GM19397 (cell line): Measurements from ENCODE around the gene PLA2G4A.

Experiments used
- ATAC-seq: cut with Tn5 transposase; IDR thresholded peaks from one replicate; pipeline ENCODE4 v1.9.1; 2021; ENCODE audit warnings: mild to moderate bottlenecking, moderate library complexity; ENCODE audit not compliant: unreplicated experiment

PLA2G4A gene

DNA sequence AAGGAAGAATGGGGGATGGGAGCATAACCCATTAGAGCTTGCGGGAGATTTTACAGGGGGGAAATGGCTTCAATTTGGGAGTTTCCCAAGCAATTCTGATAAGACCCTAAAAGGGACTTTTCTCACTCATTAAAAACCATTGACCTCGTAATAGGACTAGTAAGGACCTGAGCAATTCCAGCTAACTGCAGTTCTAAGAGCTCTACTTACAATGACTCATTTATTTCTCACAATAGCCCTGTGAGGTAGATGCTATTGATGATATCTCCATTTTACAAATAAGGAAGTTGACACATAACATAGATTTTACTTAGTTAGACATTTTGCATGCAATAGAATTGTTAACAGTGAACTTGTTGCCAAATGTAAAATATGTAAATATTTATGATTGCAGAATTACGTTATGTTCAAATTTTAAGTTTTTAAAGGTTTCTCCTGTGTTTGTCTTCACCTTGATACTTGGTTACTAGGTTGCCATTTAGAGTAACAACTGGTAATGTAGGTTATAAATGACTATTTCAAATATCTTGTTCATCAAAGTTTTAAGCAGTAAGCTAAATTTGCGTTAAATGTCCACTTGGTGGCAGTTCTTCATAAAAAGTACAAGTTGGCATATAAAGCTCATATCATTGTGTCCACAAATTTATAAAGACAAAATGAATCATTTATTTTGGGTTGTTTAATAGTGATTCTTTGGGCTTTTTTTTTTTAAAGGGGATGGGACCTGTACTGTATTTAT, 182.0 kb downstream of the PLA2G4A start:
- no peak for ATAC-seq

DNA sequence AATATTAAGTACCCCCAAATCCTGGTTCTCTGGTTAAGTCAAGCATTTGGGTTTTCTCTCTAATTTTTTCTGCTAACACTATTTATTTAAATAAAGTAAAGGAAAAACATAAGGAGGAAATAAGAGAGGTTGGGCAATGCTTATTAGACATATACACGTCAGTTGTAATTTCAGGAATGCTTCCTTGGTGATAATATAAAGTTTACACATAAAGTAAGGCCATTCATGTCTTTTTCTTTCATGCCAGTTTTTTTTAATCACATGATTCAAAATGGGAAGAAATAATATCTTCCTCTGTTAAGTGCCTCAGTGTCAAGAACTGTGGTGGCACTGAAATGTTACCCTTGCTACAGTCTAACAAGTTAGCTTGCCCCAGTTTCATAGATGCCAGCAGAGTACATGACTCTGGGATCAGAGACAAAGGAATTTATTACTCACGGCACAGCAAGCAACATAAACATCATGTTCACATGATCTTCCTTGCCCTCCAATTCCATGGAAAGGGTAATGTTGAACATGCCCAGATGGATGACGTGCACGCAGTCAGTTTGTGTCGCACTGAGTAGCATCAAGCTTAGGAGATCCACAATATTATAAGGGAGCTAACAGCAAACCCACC, 184.9 kb downstream of the PLA2G4A start:
- ATAC-seq: no peak

DNA sequence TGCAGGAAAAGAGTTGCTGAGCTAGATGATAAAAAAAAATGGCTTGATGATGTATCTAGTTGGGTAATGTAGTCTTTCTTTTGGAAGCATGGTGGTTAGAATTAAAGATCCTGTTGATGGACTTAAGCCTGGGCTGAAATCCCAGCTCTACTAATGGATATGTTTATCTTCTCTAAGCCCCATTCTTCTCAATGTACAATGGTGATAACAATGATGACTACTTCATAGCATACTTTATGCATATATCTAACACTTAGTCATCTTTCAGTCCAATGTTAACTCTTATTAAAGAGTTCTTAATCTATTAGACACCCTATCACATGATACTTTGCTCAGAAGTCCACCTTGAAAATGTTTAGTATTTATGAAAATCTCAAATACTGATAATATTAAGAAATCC, 189.5 kb downstream of the PLA2G4A start:
- ATAC-seq: no peak

DNA sequence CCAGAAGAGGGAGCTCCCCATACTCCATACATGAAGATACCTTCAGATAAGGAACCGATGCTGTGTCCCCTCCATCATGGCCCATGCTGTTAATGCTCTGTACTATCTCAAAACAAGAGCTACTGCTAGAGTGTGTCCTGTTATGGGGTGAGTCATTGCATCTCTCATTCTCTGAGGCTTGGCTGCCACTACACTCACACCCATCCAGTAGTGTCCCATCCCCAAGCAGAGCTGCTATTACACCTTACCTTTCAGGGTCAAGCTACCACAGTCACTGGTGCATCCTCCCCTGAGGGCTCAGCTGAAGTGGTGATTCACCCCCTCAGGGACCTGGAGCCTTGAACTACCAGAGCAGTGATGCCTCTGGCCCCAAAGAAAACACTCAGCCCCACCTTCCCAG, 198.5 kb downstream of the PLA2G4A start:
- no peak for ATAC-seq

DNA sequence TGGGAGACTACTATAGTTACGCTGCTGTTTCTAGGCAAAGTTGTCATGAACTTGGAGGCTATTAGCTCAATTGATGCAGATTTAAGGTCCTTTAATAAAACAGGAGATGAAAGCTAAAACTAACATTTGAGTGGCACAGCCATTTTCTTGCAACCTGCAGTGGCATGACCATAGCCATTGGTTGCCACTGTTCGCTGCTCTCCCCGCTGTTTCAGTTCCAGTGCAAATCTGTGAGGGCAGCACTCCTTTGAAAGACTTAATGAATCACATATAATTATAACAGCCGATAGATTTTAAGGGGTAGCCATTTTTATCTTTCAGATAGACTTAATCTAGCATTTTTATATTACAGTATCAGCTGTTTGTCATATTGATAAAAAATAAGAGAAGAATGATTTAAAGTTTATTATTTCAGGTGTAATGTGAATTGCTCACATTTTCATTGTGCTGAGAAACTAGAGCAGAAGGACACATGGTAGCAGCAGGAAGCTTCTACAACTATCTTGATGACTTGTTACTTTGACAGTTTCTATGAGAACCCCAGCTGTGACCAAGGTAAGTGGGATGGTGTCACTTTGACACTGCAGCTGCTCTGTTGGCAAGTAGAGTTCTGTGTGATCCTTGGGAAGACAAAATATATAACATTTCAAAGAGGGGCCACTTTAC, 203.7 kb downstream of the PLA2G4A start:
- ATAC-seq: no peak

DNA sequence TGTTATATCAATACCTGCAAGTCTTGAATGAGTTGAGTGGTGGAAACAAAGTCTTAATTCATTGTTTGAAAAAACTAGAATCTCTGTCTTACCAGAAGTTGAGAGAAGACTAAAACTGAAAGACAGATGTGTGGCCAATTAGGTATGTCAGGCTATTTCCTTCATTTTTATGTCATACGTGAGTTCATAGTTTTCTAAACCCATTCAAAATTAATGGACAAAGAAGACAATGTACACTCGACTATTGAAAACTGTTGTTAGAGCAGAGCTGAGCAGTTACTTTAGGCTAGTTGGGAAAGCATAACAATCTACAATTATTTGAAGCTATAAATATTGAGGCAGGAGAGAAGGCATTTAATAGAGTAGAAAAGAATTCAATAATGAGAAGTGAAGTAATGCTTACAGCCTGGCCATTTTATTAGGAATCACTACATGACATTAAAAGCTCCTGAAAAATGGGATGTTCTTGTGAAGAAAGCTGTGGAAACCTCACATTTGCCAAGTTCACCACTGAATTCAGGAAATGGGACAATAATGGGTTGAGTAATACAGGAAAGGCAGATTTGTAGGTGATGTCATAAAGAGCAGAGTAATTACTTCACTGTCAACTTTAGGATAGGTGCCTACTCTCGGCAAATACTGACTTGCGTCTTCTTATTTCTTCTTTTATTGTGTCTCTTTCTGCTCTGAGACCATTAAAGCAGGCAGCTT, 204.4 kb downstream of the PLA2G4A start:
- no peak for ATAC-seq

DNA sequence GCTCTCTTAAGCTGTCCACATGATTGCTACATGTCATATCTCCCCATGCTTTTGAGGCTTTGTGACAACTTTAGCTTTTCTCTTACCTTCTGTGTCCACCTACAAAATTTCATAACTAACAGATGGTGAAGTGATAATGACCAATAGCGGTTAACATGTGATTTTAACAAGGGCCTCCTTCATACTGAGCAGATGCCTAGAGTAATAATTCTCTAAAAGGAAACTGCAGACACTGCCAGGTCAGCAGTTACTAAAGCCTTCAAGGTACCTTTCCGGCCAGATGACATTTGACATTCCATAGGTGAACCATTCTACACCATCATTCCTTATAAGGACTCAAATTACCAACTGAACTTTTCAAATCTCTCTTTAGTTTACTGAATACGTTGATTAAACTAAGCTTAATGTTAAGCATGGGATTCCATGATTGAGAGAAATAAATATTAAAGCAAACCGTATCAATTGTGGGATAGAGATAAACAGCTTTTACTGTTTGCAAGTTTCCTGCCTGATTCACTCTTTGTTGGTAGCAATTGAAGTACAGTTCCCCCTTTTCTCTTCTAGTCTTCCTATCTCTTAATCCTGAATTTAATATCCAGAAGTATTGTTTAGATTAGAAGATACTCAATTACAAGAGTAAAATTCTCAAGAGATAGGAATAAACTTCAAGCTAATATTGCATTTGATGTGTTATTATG, 205.1 kb downstream of the PLA2G4A start:
- no peak for ATAC-seq

DNA sequence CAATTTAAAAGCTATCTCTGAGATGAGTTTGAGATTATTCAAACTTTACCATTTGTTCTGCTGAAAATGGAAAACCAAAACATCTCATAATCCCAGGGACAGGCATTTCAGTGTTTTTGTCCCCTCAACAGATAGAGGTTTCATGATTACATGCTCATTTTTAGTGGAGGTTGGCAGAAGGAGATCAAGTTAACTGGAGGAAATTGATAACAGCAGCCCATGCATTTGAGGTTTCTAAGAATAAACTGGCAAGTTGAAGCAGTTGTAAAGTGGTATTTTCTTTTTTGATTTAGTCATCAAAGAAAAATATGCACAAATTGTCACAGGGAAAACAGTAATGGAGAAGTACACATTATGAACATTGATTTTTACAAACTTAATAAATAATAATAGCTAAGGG, 205.8 kb downstream of the PLA2G4A start:
- ATAC-seq: no peak

DNA sequence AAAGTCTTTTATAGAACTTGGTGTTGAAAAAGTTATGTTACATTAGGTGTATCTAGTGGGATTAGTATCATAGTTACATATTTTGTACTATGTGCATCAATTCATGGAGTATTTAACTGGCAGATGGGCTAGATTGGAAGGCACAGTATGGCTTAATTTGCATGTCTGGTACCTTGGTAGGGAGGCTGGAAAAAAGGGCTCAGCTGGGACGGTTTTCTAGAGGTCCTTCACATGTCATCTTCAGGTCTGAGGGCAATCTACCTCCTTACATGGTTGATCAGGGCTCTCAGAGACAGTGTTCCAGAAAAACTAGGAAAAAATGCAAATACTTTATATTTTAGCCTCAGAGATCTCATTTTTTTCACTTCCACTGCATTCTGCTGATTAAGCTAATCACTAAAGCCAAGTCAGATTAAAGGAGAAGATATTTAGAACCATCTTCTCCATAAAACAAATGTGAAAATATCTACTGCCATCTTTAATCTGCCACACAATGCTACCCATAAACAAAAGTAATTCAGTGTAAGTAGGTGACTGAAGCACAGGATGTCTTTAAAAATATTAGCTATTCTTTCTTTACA, 209.3 kb downstream of the PLA2G4A start:
- no peak for ATAC-seq
